Activated T-cell treated with anti-CD3 and anti-CD28 coated beads for 4 hours (primary cell): ENCODE measurements around the gene FOXK2.

Experiments
- DNase-seq: peaks from one replicate; pipeline ENCODE4 v3.0.0-alpha.2; 2020

FOXK2 gene

DNA sequence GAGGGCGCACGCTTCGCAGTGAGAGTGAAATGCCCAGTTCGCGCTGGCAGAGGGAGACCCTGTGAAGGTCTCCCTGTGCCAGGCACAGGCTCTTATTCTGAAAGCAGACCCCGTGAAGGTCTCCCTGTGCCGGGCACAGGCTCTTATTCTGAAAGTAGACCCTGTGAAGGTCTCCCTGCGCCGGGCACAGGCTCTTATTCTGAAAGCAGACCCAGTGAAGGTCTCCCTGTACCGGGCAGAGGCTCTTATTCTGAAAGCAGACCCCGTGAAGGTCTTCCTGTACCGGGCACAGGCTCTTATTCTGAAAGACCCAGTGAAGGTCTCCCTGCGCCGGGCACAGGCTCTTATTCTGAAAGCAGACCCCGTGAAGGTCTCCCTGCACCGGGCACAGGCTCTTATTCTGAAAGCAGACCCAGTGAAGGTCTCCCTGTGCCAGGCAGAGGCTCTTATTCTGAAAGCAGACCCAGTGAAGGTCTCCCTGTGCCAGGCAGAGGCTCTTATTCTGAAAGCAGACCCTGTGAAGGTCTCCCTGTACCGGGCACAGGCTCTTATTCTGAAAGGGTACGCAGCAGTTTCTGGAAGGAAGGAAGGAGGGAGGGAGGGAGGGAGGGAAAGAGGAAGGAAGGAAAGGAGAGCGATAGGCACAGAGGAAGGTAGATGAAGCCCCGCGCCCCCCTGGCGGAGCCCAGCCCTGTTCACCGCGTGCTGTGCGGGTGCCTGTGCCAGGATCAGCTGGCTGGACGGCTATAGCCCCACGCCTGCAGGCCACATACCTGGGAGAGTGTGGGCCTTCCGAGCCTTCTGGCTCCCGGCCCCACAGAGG lies 73.4 kb downstream of the FOXK2 start:
- peak; percentile 15 for DNase-seq

DNA sequence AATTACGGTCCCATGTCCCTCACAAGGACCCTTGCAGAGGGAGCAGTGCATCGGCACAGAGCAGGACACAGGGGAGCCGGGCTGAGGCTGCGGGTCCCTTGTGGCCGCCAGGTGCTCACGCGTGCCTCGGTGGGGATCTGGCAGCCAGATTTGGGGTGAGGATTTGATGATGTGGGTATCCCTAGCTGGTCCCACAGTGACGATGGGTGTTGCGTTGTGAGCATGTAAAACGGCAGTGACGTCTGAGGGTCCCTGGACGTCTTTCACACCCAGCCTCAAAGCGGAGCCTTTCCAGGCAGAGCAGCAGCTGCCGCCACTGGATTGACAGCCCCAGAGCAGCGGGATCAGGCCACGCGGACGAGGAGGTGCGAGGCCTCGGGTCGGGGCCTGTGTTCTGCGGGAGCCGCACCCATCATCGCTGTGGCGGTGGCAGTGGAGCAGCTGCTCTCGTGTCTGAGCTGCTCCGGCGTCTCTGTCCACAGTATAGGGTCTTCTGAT lies 74.1 kb downstream of the FOXK2 start:
- DNase-seq, result no peak

GRCh38 chr17:82594571-82594970 lies 75.0 kb downstream of the FOXK2 start:
- DNase-seq, result no peak

- no peak for DNase-seq
Measured at GRCh38 chr17:82595893-82596292, 76.4 kb downstream of the FOXK2 start.

GRCh38 chr17:82596296-82596695 lies 76.8 kb downstream of the FOXK2 start:
- no peak for DNase-seq

- no peak for DNase-seq
Measured at GRCh38 chr17:82596837-82597672, 77.5 kb downstream of the FOXK2 start.

DNA sequence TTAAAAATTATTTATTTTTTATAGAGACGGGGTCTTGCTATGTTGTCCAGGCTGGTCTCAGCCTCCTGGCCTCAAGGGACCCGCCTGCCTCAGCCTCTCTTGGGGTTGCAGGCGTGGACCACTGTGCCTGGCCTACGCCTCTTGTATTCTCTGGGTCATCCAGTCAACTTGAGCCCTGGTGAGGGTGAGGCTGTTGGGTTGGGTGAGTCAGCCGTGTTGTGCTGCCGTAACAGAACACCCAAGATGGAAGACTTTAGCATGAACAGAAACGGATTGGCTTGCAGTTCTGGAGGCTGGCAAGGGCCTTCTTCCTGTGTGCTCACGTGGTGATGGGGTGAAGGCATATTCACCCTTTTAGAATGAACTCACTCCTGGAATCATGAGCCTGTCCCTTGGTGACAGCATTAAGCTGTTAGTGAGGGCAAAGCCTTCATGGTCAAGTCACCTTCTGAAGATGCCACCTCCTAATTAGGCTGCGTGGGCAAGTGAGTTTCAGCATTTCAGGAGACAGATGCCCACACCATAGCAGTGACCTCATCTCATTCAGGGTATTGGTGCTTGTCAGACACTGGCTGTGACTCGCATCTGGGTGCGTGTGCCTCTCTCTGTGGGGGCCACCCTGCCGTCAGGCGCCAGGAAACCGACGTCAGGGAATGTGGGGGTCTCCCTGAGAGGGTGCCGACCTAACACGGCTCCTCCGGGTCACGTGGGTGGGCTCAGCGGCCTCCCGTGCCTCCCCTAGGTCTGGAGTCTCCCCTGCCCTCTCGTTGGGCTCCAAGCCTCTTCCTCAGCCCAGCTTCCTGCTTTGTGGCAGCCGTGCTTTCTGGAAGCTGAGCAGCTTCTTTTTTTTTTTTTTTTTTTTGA lies 79.0 kb downstream of the FOXK2 start:
- DNase-seq, result no peak

DNA sequence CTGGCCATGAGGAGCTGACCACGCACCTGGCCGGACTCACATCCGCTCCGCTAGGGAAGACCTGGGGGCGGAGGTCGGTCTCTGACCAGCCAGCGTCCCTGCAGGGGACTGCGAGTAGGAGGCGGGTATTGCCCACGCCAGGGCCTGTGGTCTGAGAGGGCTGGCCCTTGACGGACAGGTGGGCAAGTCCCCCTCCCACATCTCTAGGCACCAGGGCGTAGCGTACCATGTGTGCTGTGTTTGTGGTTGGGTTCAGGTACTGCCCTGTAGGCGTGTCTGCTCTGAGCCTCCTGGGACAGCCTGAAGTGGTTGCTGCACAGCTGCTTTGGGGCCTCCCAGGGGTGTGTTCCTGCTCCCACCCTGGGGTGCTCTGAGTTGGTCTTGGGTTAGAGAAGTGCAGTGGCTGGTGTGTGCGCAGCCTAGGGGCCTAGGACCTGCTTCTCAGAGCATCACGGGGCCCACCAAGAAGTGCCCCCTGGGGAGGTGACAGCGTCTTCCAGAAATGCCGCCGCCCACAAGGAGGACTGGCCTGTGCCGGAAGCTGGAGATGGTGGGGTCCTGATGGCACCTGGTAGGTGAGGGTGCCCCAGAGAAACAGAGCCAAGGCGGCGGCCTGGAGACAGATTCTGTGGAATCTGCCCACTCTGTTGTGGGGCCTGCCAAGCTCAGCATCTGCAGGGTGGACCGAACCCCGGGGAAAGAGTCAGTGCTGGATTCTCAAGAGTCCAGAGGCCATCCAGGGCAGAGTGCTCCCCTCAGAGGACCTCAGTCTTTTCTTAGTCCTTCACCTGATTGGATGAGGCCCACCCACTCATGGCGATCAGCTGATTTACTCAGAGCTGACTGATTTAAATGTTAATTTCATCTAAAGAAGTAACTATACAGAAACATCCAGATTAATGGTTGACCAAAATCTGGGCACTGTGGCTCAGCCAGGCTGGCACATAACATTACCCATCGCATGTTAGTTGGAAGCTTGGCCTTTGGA lies 80.4 kb downstream of the FOXK2 start:
- DNase-seq, result no peak

- DNase-seq, result no peak
Measured at GRCh38 chr17:82600731-82601446, 81.4 kb downstream of the FOXK2 start.

DNA sequence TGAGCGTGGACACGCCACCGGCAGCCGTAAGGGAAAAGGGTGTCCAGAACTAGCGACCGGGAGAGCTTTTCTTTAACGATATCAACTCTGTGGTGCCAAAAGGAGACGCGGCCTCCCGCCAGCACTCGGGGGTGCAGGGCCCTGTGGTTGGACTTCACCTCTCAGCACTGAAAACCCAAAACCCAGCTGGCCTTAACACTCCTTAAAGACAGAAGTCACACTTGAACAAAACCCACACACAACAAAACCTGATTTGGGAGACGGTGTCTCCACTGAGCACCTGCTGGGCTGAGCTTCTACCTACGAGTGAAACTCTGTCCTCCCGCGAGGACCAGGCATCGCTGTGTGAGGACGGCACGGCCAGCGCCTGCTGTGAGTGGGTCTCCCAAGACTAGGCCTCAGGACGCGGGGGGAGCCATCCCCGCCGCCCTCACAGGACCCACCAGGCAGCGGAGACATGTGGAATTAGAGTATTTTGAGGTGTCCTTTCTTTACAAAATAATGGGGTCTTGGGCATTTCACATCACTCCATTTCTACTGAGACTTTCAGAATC lies 82.0 kb downstream of the FOXK2 start:
- DNase-seq, result no peak

- no peak for DNase-seq
Measured at GRCh38 chr17:82602487-82602886, 83.0 kb downstream of the FOXK2 start.

DNA sequence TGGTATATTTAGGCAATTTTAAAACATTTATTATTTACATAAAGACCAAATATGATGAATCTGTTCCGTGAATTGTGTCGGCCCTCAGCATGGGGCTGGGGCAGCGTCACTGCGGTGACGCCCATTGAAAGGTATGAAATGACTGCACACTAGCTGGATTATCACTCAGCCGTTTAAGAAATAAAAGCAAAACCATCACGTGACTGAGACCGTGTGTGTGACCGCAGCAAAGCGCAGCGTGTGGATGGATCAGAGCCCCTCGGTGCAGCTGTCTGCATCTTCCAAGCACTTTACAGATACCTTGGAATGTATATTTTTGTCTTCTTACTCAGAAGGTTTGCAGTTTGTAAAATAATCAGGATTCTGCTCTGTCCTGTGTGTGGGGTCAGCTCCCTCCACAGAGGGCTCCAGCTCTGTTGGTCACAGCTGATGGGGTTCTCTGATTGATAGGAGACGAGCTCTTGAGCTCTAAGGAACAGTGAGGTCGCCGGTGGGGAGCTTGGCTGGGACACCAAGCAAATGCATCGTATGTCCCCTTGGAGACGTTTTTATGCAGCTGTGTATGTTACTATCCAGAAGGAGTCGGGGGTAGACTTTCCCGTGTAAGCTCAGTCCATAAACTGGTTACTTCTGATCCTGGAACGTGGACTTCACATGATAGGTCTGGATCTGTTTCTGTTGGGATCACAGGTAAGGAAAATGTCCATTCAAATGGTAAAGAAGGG lies 83.6 kb downstream of the FOXK2 start:
- no peak for DNase-seq

DNA sequence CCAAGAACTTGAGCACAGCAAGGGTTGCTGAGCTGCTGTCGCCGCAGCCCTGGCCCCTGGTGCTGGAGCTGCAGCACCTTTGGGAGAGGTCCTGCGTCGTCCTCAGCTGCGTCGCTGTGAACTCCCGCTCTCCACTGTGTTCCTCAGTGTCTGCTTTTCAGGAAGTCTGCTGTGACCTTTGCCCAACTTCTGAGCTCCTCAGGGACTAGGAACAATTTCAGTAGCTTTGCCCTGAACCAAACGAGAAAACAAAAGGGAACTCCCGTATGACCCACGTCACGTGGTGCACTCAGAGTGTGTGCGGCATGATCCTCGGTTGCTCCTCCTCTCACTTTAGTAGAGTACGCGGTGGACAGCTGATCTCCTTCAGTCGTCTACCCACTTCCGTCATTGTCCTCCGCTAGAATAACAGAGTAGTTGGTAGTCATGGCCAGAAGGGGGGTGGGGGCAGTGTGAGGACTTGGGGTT lies 84.5 kb downstream of the FOXK2 start:
- DNase-seq, result no peak

DNA sequence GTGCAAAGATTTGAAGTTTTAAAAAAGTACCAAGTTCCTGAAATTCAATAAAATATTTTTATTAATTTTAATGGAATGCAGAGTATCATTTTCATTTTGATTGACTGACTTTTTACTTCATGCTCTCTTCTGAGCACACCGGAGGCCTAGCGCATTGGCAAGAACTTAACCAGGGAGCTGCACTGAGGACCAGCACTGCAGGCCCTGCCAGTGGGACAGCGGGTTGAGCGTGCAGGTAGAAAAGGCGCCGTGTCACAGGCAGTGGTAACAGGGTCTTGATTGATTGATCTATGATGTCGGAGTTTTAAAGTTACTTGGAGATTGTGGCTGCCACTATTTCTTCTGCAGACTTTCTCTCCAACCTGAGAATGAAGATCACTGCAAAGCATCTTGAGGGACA lies 85.0 kb downstream of the FOXK2 start:
- DNase-seq, result no peak

GRCh38 chr17:82605939-82606600 lies 86.5 kb downstream of the FOXK2 start:
- no peak for DNase-seq

GRCh38 chr17:82608816-82609215 lies 89.3 kb downstream of the FOXK2 start:
- DNase-seq, result no peak

- DNase-seq, result no peak
Measured at GRCh38 chr17:82609655-82610054, 90.1 kb downstream of the FOXK2 start.

DNA sequence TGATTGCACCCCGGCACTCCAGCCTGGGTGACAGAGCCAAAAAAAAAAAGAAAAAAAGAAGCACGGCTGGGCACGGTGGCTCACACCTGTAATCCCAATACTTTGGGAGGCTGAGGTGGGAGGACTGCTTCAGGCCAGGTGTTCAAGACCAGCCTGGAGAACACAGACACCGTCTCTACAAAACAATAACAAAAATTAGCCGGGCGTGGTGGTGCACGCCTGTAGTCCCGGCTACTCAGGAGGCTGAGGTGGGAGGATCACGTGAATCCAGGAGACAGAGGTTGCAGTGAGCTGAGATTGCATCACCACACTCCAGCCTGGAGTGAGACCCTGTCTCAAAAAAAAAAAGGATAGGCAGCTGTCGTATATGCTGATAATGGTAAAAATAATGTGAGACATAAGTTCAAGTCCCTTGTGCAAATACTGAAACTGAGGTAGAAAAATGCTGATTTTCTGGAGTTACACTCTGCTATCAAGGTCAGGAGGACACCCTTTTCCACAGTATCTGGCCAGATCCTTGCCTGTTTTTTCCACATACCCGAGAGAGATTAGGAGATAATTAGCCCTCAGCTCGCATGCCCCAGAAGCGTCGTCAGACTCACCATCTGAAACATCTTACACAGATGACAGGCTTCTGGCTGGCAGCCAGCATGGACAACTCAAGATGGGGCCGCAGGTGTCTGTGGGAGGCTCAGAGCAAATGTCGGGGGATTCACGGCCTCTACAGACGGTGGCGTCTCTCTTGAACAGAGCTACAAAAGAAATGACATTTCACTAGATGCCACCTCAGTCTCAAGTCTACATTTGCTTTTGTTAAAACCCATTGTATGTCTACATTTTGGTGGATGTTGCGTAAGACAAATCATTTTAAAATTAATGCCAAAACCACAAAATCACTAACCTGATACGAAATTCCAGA lies 91.9 kb downstream of the FOXK2 start:
- no peak for DNase-seq
